Nephron (organoid): ENCODE results near the gene CKMT2.

Source experiments
- H3K27ac Mint-ChIP-seq, 3 experiments: 2 replicates each; pipeline ENCODE4 v1.8.0; 2020; ENCODE audit warnings: mixed read lengths in 3 of 3, mild to moderate bottlenecking in 2 of 3, moderate library complexity in 1 of 3
- H3K27me3 Mint-ChIP-seq: 2 replicates; pipeline ENCODE4 v1.8.0; 2021; ENCODE audit warnings: low read depth, mild to moderate bottlenecking, moderate library complexity, mixed read lengths
- H3K36me3 Mint-ChIP-seq: 2 replicates; pipeline ENCODE4 v1.8.0; 2020; ENCODE audit warnings: low read depth, mixed read lengths
- H3K4me1 Mint-ChIP-seq: 2 replicates; pipeline ENCODE4 v1.8.0; 2020; ENCODE audit warnings: mixed read lengths
- H3K4me3 Mint-ChIP-seq, 3 experiments: 2 replicates each; pipeline ENCODE4 v1.8.0; 2020; ENCODE audit warnings: mild to moderate bottlenecking in 3 of 3, mixed read lengths in 3 of 3, moderate library complexity in 2 of 3
- H3K9me3 Mint-ChIP-seq: 2 replicates; pipeline ENCODE4 v1.8.0; 2020; ENCODE audit warnings: mixed read lengths
- TF ChIP-seq, protein P1 (sequence below), 3 experiments: fragments of 200-600 bp; sonication (generic); IDR thresholded peaks; one replicate each; pipeline ENCODE4 v1.5.0; 2021; ENCODE audit warnings: antibody characterized with exemption in 3 of 3; ENCODE audit not compliant: unreplicated experiment in 3 of 3

CKMT2 gene

DNA sequence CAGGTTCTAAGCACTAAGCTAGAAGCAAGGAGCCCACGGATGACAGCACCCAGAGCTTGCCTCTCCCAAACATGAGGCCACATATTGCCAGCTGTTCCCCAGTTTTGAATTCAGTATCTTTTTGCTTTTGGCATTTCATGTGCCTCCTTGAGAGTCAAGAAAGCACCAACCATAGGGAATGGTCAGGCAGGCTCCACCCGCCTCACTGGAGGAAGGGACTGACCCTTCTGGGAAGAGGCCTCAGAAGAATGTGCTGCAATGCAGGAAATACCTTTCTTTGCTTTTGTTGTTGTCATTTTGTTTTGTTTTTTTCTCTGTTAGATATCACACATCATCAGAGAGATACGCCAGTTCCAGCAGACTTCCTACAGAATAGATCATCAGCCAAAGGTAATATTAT, 13.7 kb upstream of the CKMT2 start:
- H3K4me1 Mint-ChIP-seq: no peaks in the 10 kb centered on the region
- H3K36me3 Mint-ChIP-seq: peaks cover 13% of the 10 kb centered on the region
- TF ChIP-seq, protein P1, sequence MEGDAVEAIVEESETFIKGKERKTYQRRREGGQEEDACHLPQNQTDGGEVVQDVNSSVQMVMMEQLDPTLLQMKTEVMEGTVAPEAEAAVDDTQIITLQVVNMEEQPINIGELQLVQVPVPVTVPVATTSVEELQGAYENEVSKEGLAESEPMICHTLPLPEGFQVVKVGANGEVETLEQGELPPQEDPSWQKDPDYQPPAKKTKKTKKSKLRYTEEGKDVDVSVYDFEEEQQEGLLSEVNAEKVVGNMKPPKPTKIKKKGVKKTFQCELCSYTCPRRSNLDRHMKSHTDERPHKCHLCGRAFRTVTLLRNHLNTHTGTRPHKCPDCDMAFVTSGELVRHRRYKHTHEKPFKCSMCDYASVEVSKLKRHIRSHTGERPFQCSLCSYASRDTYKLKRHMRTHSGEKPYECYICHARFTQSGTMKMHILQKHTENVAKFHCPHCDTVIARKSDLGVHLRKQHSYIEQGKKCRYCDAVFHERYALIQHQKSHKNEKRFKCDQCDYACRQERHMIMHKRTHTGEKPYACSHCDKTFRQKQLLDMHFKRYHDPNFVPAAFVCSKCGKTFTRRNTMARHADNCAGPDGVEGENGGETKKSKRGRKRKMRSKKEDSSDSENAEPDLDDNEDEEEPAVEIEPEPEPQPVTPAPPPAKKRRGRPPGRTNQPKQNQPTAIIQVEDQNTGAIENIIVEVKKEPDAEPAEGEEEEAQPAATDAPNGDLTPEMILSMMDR (IDR thresholded peaks at IDR 0.05; ENCODE audit: unreplicated experiment in 3 of 3): no peak
- H3K27me3 Mint-ChIP-seq: peaks cover 2% of the 10 kb centered on the region
- H3K27ac Mint-ChIP-seq: no peak overlapping the region
- H3K9me3 Mint-ChIP-seq: no peaks in the 10 kb centered on the region
- no peak overlapping the region for H3K4me3 Mint-ChIP-seq

DNA sequence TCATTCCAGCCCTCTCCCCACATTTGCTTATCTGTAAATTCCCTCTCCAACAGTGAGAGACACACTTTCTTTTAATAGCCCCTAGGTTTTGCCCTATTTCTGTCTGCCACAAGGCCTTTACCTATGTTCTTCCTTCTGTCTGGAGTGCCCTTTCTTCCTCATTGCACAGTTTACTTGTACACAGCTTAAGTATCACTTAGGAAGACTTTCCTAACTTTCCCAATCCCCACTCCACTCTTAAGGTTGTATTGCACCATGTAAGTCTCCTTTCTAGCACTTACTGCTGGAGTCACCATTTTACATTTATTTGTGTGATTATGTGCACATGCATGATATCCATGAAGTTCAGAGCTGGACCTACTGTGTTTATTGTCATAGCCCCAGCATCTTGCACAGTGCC, 10.8 kb upstream of the CKMT2 start:
- Mint-ChIP-seq H3K4me1 (no peaks in the 10 kb centered on the region), H3K9me3 (no peaks in the 10 kb centered on the region), H3K4me3 (no peak overlapping the region), H3K27ac (no peak overlapping the region), H3K27me3 (no peaks in the 10 kb centered on the region), H3K36me3 (peaks cover 13% of the 10 kb centered on the region)
- TF ChIP-seq, protein P1 (IDR thresholded peaks at IDR 0.05; ENCODE audit: unreplicated experiment in 3 of 3): no peak

DNA sequence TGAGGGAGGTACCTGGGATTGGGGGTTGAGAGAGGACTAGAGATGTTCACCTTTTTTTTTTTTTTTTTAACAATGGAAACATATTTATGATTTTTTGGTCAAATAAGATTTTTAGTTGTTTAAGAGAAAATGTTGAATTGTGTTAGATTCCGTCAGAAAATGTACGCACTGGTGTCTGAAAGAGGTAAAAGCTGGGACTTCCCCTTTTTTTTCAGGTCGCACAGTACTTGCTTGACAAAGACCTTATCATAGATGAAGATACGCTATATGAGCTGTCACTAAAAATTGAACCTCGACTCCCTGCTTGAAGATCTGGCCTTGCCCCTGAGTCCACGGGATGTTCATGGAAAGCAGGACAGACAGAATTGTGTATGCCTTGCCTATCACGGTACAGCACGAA, 7.7 kb upstream of the CKMT2 start:
- Mint-ChIP-seq H3K4me3 (no peak overlapping the region), H3K27me3 (peaks cover 2% of the 10 kb centered on the region), H3K9me3 (no peaks in the 10 kb centered on the region), H3K36me3 (no peaks in the 10 kb centered on the region), H3K27ac (no peak overlapping the region), H3K4me1 (peaks cover 13% of the 10 kb centered on the region)
- TF ChIP-seq, protein P1 (IDR thresholded peaks at IDR 0.05; ENCODE audit: unreplicated experiment in 3 of 3): no peak

DNA sequence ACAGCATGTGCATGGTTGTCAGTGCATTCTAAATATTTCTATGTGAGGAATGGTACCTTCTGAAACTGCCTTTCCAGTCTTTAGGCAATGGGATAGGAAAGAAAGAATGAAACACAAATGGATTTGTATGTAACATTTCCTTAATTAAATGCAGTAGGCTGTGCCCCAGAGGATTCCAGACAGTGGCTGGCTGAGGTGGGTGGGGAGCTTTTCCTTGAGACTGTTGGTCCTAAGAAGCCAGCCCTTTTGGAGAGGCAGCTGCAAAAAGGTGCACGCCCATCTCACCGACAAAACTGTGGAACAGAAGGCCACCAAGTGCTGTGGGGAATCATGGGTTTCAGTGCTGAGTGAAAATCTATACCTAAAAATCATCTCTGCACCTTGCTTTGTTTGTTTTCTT, 6.8 kb upstream of the CKMT2 start:
- no peaks in the 10 kb centered on the region for H3K36me3 Mint-ChIP-seq
- H3K27me3 Mint-ChIP-seq: peaks cover 4% of the 10 kb centered on the region
- H3K27ac Mint-ChIP-seq: no peak overlapping the region
- no peak overlapping the region for H3K4me3 Mint-ChIP-seq
- peaks cover 21% of the 10 kb centered on the region for H3K4me1 Mint-ChIP-seq
- TF ChIP-seq, protein P1 (IDR thresholded peaks at IDR 0.05; ENCODE audit: unreplicated experiment in 3 of 3): no peak
- H3K9me3 Mint-ChIP-seq: no peaks in the 10 kb centered on the region

DNA sequence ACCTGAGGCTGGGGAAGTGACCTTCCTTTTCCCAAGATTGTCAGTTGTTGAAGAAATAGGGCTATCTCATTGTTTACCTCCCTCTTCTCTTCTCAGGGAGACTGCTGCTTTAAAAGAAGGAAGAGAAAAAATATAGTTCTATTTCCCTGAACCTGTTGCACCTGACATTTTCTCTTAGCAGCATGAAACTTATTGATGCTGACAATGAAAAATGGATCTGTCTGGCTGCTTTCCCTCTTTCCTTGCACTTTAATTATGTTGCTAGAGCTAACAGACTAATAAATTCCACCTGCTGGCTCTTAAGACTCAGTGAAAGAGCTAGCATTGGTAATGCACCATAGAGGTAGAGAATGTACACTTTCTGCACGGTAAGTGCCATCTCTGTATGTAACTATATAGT, 6.2 kb upstream of the CKMT2 start:
- H3K27ac Mint-ChIP-seq: no peak overlapping the region
- H3K9me3 Mint-ChIP-seq: no peaks in the 10 kb centered on the region
- H3K27me3 Mint-ChIP-seq: peaks cover 4% of the 10 kb centered on the region
- no peak overlapping the region for H3K4me3 Mint-ChIP-seq
- H3K4me1 Mint-ChIP-seq: peaks cover 26% of the 10 kb centered on the region
- TF ChIP-seq, protein P1 (IDR thresholded peaks at IDR 0.05; ENCODE audit: unreplicated experiment in 3 of 3): no peak
- H3K36me3 Mint-ChIP-seq: no peaks in the 10 kb centered on the region

DNA sequence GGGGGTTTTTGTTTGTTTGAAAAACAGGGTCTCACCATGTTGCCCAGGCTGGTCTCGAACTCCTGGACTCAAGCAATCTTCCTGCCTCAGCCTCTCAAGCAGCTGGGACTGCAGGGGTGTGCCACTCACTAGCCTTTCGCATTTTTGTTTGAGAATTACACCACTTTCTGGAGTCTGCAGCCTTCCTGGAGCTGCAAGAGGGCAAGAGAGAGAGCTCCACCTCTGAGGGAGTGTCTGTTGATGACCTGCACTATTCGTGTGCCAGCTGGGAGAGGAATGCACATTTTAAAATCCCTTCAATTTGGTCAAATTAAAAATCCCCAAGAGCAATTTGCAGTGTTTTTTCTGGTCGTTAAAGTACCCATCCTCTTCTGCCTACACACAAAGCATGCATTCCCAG, 5.0 kb upstream of the CKMT2 start:
- peaks cover 4% of the 10 kb centered on the region for H3K27me3 Mint-ChIP-seq
- H3K9me3 Mint-ChIP-seq: no peaks in the 10 kb centered on the region
- no peak overlapping the region for H3K27ac Mint-ChIP-seq
- TF ChIP-seq, protein P1 (IDR thresholded peaks at IDR 0.05; ENCODE audit: unreplicated experiment in 3 of 3): no peak
- H3K36me3 Mint-ChIP-seq: no peaks in the 10 kb centered on the region
- H3K4me3 Mint-ChIP-seq: no peak overlapping the region
- H3K4me1 Mint-ChIP-seq: peaks cover 38% of the 10 kb centered on the region
